ENCODE measurements around the gene MPRIP. TPM values are rescaled to one million over a fixed set of nuclear protein-coding genes. Genes with fewer than 3 reads are reported as not detected.
"Not testable (repeated sequence)": the region's sequence is repeated elsewhere in the genome, so short reads cannot be mapped to it uniquely, and the experiment has no call there.

Gene MPRIP
- total RNA-seq, 3 donors from 2014 or later: 121 to 132 (median 132) TPM

DNA sequence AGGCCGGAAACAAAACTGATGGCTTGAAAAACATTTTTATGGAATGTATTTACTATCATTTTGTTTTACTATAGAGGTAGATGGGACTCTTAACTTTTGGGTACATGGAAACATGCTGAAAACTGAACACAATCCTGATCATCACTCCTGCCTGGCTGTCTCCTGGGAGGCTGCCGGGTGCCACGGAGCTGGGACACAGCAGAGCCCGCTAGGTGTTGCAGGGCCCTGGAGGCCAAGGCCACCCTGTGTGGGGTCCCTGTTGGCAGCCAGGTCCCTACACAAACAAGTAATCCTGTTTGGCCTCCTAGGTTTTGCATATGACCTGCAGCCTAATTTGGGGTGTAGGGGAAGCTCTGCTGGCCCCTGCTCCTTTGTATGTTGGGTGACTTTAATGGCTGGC lies 146.3 kb downstream of the MPRIP start:
- peaks cover 41% of the 10 kb centered on the region for H3K4me1 Mint-ChIP-seq (ENCODE audit: low read depth)
- DNase-seq: no peak
- no peaks in the 10 kb centered on the region for H3K9me3 Mint-ChIP-seq
- ATAC-seq: no peak
- peaks cover 9% of the 10 kb centered on the region for H3K36me3 Mint-ChIP-seq (ENCODE audit: insufficient read depth)
- no peaks in the 10 kb centered on the region for H3K27me3 Mint-ChIP-seq (ENCODE audit: low read depth)
- no peak overlapping the region for H3K4me3 Mint-ChIP-seq

DNA sequence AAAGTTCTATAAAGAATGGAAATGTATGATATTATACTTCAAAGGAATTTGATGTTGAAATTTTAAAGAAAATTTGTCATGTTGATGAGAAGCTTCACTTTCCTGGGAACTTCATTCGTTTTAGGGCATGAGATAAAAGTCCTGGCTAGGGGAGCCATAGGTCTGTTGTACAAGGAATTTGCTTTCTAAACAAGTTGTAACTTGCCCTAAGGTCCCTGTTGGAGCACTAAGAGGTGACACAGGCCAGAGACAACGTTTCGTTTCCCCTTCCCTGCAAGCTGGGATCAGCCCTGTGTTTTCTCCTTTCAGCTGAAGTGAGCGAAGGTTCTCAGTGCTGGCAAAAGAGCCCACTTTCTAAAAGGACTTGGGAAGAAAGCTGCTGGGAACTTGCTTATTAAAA lies 147.3 kb downstream of the MPRIP start:
- H3K27me3 Mint-ChIP-seq (ENCODE audit: low read depth): no peaks in the 10 kb centered on the region
- peaks cover 9% of the 10 kb centered on the region for H3K36me3 Mint-ChIP-seq (ENCODE audit: insufficient read depth)
- H3K9me3 Mint-ChIP-seq: no peaks in the 10 kb centered on the region
- no peak for ATAC-seq
- peaks cover 31% of the 10 kb centered on the region for H3K4me1 Mint-ChIP-seq (ENCODE audit: low read depth)
- no peak overlapping the region for H3K4me3 Mint-ChIP-seq
- no peak for DNase-seq

DNA sequence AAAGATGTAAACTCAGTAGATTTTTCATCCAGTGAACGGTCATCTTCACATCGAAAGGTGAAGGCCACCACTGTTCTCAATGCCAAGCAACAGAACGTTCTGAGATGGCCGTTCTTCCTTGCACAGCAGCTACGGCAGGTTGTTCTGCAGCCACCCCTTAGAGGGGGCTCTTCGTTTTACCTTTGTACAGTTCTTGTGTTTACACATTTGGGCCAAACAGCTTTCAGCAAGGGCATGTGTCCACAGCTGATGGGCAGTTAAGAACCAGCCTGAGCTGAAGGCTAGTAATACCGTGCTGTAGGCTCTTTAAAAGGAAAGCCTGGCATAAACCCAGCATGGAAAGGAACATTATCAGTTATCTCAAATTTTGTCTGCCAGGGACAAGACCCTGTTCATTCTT lies 147.9 kb downstream of the MPRIP start:
- peaks cover 9% of the 10 kb centered on the region for H3K36me3 Mint-ChIP-seq (ENCODE audit: insufficient read depth)
- ATAC-seq (no peak), DNase-seq (no peak)
- peaks cover 25% of the 10 kb centered on the region for H3K4me1 Mint-ChIP-seq (ENCODE audit: low read depth)
- H3K9me3 Mint-ChIP-seq: no peaks in the 10 kb centered on the region
- no peaks in the 10 kb centered on the region for H3K27me3 Mint-ChIP-seq (ENCODE audit: low read depth)
- H3K4me3 Mint-ChIP-seq: no peak overlapping the region

DNA sequence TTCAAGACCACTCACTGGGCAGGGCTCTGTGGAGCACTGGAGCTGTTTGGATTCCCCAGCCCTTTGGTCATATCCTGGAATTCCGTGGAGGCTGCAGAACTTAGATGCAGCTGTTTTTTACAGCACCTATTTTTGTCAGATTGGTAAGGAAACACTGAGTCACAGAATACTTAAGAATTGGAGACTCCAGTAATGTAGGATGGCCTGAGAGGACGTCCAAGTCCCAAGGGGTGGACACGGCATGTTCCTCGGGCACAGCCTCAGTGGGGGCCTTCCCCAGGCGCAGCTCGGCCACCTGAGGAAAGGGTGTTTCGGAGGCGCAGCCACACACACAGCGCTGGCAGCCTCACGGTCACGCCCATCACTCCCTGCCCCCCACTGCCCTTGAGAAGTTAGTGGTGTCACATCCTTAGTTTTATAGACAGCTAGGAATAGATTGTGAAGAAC lies 149.1 kb downstream of the MPRIP start:
- DNase-seq (no peak), ATAC-seq (no peak)
- peaks cover 3% of the 10 kb centered on the region for H3K36me3 Mint-ChIP-seq (ENCODE audit: insufficient read depth)
- H3K9me3 Mint-ChIP-seq: no peaks in the 10 kb centered on the region
- peaks cover 13% of the 10 kb centered on the region for H3K4me1 Mint-ChIP-seq (ENCODE audit: low read depth)
- H3K27me3 Mint-ChIP-seq (ENCODE audit: low read depth): no peaks in the 10 kb centered on the region
- no peak overlapping the region for H3K4me3 Mint-ChIP-seq

DNA sequence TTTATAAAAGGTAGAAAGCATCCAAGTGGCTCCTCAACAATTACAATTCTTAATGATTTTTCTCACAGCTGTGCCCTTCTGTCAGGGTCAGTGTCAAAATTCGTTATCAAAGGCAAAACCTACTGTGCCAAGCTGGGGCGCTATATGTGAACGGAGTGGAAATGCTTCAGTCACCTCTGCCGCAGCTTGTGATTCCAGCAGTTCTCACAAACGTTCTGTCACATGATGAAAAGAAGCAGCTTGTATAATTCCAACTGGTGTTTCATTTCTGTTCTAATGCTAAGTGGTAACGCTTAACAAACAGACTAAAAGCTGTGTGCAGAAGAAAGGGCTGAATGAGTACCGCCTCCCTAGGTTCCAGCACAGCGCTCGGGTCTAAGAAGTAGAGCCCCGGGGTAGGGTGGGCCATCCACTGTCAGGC lies 149.7 kb downstream of the MPRIP start:
- Mint-ChIP-seq H3K36me3 (ENCODE audit: insufficient read depth) (peaks cover 3% of the 10 kb centered on the region), H3K4me3 (no peak overlapping the region), H3K27me3 (ENCODE audit: low read depth) (no peaks in the 10 kb centered on the region), H3K9me3 (no peaks in the 10 kb centered on the region), H3K4me1 (ENCODE audit: low read depth) (peaks cover 9% of the 10 kb centered on the region)
- ATAC-seq: no peak
- DNase-seq: no peak

DNA sequence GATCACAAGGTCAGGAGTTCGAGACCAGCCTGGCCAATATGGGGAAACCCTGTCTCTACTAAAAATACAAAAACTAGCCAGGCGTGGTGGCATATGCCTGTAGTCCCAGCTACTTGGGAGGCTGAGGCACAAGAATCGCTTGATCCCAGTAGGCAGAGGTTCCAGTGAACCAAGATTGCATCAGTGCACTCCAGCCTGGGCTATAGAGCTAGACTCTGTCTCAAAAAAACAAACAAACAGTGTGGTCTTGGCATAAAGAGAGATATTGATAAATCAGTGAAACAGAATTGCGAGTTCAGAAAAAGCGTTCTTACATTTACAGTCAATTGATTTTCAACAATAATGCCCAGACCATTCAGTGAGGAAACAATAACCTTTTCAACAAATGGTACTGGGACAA lies 153.2 kb downstream of the MPRIP start:
- H3K4me1 Mint-ChIP-seq (ENCODE audit: low read depth): peaks cover 13% of the 10 kb centered on the region
- not testable (repeated sequence) for H3K27me3 Mint-ChIP-seq (ENCODE audit: low read depth); DNase-seq; H3K9me3 Mint-ChIP-seq; H3K4me3 Mint-ChIP-seq; ATAC-seq
- H3K36me3 Mint-ChIP-seq (ENCODE audit: insufficient read depth): peaks cover 11% of the 10 kb centered on the region

DNA sequence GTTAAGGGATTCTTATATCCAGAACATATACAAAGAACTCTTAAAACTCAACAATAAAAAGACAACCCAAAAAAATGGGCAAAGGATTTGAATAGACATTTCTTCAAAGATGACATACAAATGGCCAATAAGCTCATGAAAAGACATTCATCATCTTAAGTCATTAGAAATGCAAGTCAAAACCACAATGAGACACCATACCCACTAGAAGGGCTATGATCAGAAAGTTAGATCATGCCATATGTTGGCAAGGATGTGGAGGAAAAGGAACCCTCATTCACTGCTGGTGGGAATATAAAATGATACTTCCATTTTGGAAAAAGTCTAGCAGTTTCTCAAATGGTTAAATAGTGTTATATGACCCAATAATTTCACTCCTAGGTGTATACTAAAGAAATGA lies 154.5 kb downstream of the MPRIP start:
- Mint-ChIP-seq H3K9me3 (no peaks in the 10 kb centered on the region), H3K27me3 (ENCODE audit: low read depth) (no peaks in the 10 kb centered on the region), H3K36me3 (ENCODE audit: insufficient read depth) (peaks cover 19% of the 10 kb centered on the region), H3K4me1 (ENCODE audit: low read depth) (peaks cover 13% of the 10 kb centered on the region), H3K4me3 (no peak overlapping the region)
- peak in 1 of 2 donors; percentile 37 for ATAC-seq
- DNase-seq: no peak

DNA sequence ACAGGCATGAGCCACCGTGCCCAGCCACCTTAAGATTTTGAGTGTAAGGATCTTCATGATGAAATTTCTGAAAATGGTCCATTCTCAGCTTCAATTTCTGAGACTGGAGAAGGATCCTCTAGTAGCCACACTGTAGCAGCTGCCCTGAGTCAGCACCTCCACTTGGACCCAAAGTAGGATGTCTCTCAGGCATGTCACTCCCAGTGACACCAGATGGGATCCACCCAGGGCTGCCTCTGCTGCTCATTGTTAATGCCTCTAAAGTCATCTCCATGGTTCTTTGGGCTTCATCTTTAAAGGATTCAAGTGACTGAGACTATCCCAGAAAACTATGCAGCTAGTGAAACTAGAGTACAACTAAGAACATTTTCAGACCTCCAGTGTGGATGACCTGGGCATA lies 156.0 kb downstream of the MPRIP start:
- Mint-ChIP-seq H3K27me3 (ENCODE audit: low read depth) (no peaks in the 10 kb centered on the region), H3K4me3 (no peak overlapping the region), H3K36me3 (ENCODE audit: insufficient read depth) (peaks cover 28% of the 10 kb centered on the region), H3K4me1 (ENCODE audit: low read depth) (peaks cover 15% of the 10 kb centered on the region), H3K9me3 (no peaks in the 10 kb centered on the region)
- DNase-seq (no peak), ATAC-seq (no peak)

DNA sequence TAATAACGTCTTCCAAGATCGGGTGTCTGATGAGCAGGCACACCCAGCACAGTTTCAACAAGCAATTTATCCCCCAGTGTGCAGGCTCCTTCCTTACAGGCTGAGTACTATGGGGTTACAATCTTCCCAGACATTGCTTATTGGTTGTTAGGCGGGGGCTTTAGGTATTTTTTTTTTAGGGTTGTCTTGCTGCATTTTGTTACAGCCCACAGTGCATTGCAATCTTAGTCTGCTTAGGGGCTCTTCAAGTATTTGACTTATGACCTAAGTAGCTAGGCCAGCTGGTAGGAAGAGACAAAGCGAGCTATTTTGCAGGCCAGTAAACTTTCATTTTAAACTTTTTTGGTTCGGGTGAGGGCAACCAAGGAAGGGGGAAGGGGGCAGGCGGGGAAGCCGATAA lies 158.1 kb downstream of the MPRIP start:
- ATAC-seq (no peak), DNase-seq (no peak)
- H3K4me1 Mint-ChIP-seq (ENCODE audit: low read depth): peaks cover 31% of the 10 kb centered on the region
- H3K9me3 Mint-ChIP-seq: no peaks in the 10 kb centered on the region
- H3K27me3 Mint-ChIP-seq (ENCODE audit: low read depth): no peaks in the 10 kb centered on the region
- no peak overlapping the region for H3K4me3 Mint-ChIP-seq
- peaks cover 31% of the 10 kb centered on the region for H3K36me3 Mint-ChIP-seq (ENCODE audit: insufficient read depth)

DNA sequence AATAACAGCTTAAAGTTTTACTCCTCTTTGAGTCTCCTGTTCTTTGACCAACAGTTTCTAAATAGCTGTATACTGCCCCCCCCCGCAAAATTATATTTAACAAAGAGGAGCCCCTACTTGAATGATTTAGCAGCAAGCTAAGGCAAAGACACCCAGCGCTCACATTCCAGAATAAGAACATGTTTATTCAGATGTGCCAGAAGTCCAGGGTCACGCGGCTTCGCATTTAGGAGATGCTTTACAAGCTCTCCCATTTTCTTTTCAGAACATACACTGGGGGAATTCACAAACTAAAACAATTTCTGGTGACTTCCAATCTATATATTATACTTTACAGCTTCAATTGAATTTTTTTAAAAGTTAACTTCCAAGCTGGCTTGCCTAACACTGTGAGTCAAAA lies 158.6 kb downstream of the MPRIP start:
- peaks cover 33% of the 10 kb centered on the region for H3K4me1 Mint-ChIP-seq (ENCODE audit: low read depth)
- ATAC-seq (no peak), DNase-seq (no peak)
- H3K4me3 Mint-ChIP-seq: no peak overlapping the region
- H3K9me3 Mint-ChIP-seq: no peaks in the 10 kb centered on the region
- peaks cover 31% of the 10 kb centered on the region for H3K36me3 Mint-ChIP-seq (ENCODE audit: insufficient read depth)
- H3K27me3 Mint-ChIP-seq (ENCODE audit: low read depth): no peaks in the 10 kb centered on the region

DNA sequence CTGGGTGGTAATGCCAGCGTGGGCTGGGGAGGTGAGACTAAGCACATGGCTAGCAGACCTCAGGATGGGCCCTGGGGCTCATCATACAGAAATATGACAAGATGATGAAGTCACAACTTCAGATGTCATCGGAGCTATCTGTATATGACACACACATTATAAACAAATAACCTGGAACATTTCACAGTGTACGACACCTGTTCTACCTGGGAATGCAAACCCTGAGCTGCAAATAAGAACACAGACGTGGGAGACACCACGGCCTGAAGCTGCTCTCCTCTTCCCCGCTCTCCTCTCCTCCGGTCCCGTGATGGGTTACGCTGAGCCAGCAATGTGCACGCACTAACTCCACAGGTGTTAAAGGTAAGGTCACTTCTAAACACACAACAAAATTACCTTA lies 159.0 kb downstream of the MPRIP start:
- H3K4me3 Mint-ChIP-seq: no peak overlapping the region
- H3K4me1 Mint-ChIP-seq (ENCODE audit: low read depth): peaks cover 33% of the 10 kb centered on the region
- H3K27me3 Mint-ChIP-seq (ENCODE audit: low read depth): no peaks in the 10 kb centered on the region
- H3K36me3 Mint-ChIP-seq (ENCODE audit: insufficient read depth): peaks cover 31% of the 10 kb centered on the region
- H3K9me3 Mint-ChIP-seq: no peaks in the 10 kb centered on the region
- no peak for ATAC-seq
- no peak for DNase-seq

DNA sequence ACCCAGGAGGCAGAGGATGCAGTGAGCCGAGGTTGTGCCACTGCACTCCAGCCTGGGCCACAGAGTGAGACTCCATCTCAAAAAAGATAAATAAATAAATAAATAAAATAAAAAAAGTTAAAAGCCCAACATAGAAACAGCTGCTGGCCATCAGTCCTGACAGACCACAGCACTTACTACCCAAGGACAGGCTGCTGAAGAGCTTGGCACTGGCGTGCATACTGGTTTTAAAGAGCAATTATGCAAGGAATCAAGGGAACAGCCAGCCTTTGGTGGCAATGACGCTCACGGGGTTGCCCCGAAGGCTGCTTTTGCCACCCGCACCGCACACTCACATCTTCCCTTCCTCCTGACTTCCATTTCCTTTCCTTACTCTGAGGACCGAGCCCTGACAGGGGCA lies 159.7 kb downstream of the MPRIP start:
- Mint-ChIP-seq H3K9me3 (no peaks in the 10 kb centered on the region), H3K4me1 (ENCODE audit: low read depth) (peaks cover 31% of the 10 kb centered on the region), H3K36me3 (ENCODE audit: insufficient read depth) (peaks cover 31% of the 10 kb centered on the region), H3K27me3 (ENCODE audit: low read depth) (no peaks in the 10 kb centered on the region), H3K4me3 (no peak overlapping the region)
- DNase-seq: no peak
- no peak for ATAC-seq

DNA sequence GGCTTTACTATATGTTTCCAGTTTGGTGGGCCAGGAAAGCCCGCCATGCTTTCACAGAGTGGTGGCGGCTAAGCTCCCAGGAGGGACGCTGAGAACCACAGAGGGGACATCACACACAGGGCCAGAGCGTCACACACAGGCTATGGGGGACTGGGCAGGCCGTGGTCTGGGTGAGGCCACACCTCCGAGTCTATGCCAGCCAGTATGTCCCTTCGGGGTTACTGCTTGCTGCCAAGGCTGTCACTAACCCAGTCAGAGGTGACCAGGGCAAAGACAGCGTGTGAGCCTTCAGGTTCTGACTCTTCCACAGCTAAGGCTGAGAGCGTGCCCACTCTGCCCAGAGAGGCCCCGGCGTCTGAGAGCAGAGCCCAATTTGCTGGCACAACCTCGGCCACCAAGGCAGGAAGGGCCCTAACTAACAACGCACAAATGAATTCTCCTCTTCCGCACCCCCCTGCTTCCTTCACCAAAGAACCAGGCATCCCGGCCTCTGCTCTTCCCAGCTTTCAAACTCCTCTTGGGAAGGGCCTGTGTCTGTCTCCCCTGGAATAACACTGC lies 161.0 kb downstream of the MPRIP start:
- Mint-ChIP-seq H3K9me3 (no peaks in the 10 kb centered on the region), H3K27me3 (ENCODE audit: low read depth) (no peaks in the 10 kb centered on the region), H3K36me3 (ENCODE audit: insufficient read depth) (peaks cover 24% of the 10 kb centered on the region), H3K4me1 (ENCODE audit: low read depth) (peaks cover 24% of the 10 kb centered on the region), H3K4me3 (peak overlapping the region; percentile 94)
- DNase-seq (no peak), ATAC-seq (no peak)

DNA sequence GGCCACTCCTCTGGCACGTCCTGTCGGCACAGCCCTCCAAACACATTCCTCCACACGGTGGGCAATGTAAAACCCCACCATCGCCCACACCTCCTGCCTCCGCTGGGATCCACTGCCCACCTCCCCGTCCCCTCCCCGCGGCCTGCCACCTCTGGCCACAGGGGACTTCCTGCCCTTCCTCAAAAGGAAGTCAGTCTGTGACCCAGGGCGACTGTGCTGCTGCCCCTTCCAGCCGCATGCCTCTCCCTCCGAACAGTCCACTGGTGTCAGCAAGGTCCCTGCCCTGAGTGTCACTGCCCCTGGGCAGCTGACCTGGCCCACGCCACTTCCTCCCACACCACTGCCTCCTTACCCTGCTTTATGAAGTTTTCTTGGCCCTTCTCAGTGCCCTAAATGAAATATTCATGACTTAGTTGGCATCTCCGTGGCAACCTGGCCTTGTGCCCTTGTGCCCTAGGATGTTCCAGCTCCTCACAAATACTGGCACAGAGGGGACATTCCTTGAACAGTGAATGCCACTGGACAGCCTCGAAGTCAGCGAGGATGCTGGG lies 161.9 kb downstream of the MPRIP start:
- DNase-seq (no peak), ATAC-seq (no peak)
- H3K27me3 Mint-ChIP-seq (ENCODE audit: low read depth): no peaks in the 10 kb centered on the region
- H3K4me1 Mint-ChIP-seq (ENCODE audit: low read depth): peaks cover 24% of the 10 kb centered on the region
- no peaks in the 10 kb centered on the region for H3K9me3 Mint-ChIP-seq
- peaks cover 24% of the 10 kb centered on the region for H3K36me3 Mint-ChIP-seq (ENCODE audit: insufficient read depth)
- H3K4me3 Mint-ChIP-seq: peak overlapping the region; percentile 94

DNA sequence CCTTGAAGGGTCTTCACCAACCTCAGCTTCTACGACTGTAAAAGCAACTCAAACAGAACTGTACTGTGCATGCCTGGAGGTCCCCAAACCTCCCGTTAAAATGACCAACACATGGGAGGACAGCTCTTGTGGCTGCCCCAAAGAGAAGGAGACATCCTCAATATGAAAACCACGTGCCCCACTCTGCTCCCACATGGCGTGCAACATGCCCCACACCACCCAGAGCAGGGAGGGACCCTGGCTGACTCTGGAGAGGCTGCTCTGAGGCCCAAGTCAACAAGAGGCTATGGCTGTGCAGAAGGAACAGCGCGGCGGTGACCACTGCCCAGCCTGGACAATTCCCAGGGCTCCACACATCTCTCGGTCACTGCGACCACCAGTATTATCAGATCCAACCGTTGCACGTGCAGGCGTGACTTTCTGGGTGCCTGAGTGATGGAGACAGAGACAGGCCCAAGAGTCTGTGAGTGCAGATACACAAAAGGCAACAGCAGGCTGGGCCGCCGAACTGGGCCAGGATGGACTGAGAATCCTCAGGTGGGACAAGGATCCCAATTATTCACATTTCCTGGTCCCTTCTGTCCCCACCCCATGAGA lies 162.5 kb downstream of the MPRIP start:
- ATAC-seq (no peak), DNase-seq (no peak)
- peaks cover 24% of the 10 kb centered on the region for H3K36me3 Mint-ChIP-seq (ENCODE audit: insufficient read depth)
- H3K4me3 Mint-ChIP-seq: peak overlapping the region; percentile 94
- peaks cover 24% of the 10 kb centered on the region for H3K4me1 Mint-ChIP-seq (ENCODE audit: low read depth)
- H3K27me3 Mint-ChIP-seq (ENCODE audit: low read depth): no peaks in the 10 kb centered on the region
- no peaks in the 10 kb centered on the region for H3K9me3 Mint-ChIP-seq
